VCaP (cell line): ENCODE data around the gene DDX41.
A peak's percentile ranks its signal among the peaks of the same experiment; 100 is the strongest.
"Not testable (repeated sequence)": the region's sequence is repeated elsewhere in the genome, so short reads cannot be mapped to it uniquely, and the experiment has no call there.

ENCODE experiments used
- H3K27ac ChIP-seq: fragments of 450-650 bp; 2 replicates; pipeline ENCODE4 v1.5.1; 2017
- CTCF ChIP-seq: fragments of 450-650 bp; conservative IDR thresholded peaks from 2 replicates; pipeline ENCODE4 v1.5.1; 2017; ENCODE audit warnings: mild to moderate bottlenecking, moderate library complexity

Gene DDX41

GRCh38 chr5:177516601-177517568, at the start of gene DDX41:
TSS of gene DDX41 (minus strand) at chr5:177516961. CDS start at chr5:177516945, 16 bp downstream.
- H3K27ac ChIP-seq = peak within 1 kb of the TSS; percentile 89
- peak; percentile 22 for TF ChIP-seq CTCF

DNA sequence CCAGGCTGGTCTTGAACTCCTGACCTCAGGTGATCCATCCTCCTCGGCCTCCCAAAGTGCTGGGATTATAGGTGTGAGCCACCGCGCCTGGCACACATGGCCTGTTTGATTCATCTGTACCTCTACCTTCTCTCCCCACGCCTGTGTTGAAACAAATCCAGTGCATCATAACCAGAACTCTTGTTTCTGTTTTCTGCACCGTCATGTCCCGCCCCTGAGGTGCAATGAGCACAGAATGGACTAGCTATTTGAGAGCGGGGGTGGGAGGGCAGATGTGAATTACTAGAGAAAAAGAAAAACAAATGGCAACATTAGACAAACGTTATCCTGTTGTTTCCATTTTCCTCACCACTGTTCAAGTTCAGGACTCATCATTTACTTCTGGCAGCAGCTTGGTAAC, 48.3 kb upstream of the DDX41 start:
- no peak for TF ChIP-seq CTCF
- H3K27ac ChIP-seq = no peak overlapping the region

- not testable (repeated sequence) for H3K27ac ChIP-seq
Measured at GRCh38 chr5:177559446-177559941, 42.7 kb upstream of the DDX41 start.

DNA sequence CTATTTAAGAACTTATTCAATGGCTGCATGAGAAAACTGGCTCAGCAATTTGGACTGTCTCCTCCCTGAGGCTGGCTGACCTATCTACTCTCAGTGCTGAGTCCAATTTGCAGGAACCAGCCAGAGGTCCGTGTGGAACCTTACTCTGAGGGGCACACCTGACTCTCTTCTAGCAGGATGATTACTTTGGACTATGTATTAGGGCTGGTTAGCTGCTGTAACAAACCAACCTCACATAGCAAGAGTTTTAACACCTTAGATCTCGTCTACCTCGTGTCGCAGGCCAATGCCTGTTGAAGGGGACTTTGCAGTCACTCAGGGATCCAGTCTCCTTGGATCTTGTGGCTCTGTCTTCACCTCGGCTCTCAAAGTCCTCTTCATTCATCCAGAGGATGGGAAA, 41.0 kb upstream of the DDX41 start:
- H3K27ac ChIP-seq = no peak overlapping the region
- TF ChIP-seq CTCF = no peak

DNA sequence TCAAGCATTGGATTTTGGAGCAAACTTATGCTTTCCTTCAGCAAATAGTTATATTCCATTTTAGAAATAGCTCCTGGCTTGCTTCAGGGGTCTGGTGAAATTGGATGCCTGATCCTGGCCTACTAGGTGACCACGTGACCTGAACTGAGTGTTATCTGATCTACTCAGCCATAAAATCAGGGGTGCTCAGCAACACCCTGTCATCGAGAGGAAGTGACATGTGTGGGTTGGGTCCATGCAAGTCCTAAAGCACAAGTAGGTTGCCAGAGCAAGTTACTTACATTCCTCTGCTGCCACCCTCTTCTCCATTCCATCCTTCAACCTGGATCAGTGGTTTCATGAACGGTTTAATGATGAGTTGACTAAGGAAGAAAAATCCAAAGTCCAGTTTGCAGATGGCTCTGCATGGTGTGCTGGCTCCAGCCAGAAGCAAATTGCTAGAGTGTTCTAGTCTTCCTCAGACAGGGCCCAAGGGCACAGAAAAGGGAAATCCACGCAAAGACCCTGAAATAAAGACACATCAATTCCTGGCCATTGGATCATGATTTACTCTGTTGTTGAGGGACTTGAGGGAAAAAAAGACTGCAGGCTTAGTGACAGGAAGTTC, 40.4 kb upstream of the DDX41 start:
- no peak overlapping the region for H3K27ac ChIP-seq
- no peak for TF ChIP-seq CTCF

- TF ChIP-seq CTCF = no peak
- H3K27ac ChIP-seq = no peak overlapping the region; the same call in 1 of the 2 replicates
Measured at GRCh38 chr5:177555665-177556064, 38.9 kb upstream of the DDX41 start.

DNA sequence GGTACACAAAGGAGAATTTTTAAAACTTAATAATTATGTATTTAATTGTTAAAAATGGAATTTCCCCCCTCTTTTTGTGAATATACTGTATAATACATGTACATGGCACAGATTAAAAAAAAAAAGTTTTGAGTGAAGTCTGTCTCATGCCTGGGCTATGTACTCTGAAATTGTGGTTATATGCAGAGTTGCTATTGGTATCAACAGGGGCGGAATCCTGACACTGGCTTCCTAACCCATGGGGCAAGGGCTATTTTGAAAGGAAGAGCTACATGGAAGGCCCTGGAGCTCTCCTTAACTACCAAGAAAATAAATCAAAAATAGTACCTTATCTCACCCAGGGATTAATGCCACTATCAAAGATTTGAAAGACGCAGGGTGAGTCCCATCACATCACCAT, 38.5 kb upstream of the DDX41 start:
- no peak for TF ChIP-seq CTCF
- peak overlapping the region; percentile 93 for H3K27ac ChIP-seq
